Ovary (tissue), 9 donors: Measurements from ENCODE around the gene MAPK1. TPM values are rescaled to one million over a fixed set of nuclear protein-coding genes. Genes with fewer than 3 reads are reported as not detected.

ENCODE experiments used
- DNase-seq, 5 donors: peaks; one replicate each; pipeline ENCODE4 v3.0.0-alpha.2; 2019 to 2020
- H3K27ac ChIP-seq, 2 donors: fragments of 200-600 bp; one replicate each; pipeline versions ENCODE4 v1.5.1 to v1.8.0; 2019 to 2022
- H3K27me3 ChIP-seq: fragments of 200-600 bp; one replicate; pipeline ENCODE4 v1.8.0; 2022
- H3K36me3 ChIP-seq: fragments of 200-600 bp; sonication (generic); one replicate; pipeline ENCODE4 v1.5.1; 2019
- H3K4me1 ChIP-seq: one replicate; pipeline ENCODE4 v1.8.1; 2013; ENCODE audit warnings: mild to moderate bottlenecking, moderate library complexity; ENCODE audit not compliant: insufficient read depth
- H3K4me3 ChIP-seq: fragments of 200-600 bp; sonication (generic); one replicate; pipeline ENCODE4 v1.5.1; 2017
- H3K9me3 ChIP-seq, 2 donors: fragments of 200-600 bp in 1 of 2; sonication (generic) in 1 of 2; one replicate each; pipeline versions ENCODE4 v1.5.1 to v1.8.1; 2013 to 2019; ENCODE audit warnings: mild to moderate bottlenecking in 1 of 2, moderate library complexity in 1 of 2
- CTCF ChIP-seq, 3 donors: fragments of 450-650 bp in 2 of 3; fragments of 200-600 bp in 1 of 3; IDR thresholded peaks; one replicate each; pipeline versions ENCODE4 v1.5.1 to v1.8.0; 2016 to 2022; ENCODE audit warnings: antibody characterized with exemption in 3 of 3, mild to moderate bottlenecking in 1 of 3
- EP300 ChIP-seq: sonication (generic); formaldehyde crosslinking; IDR thresholded peaks from one replicate; pipeline ENCODE4 v1.6.1; 2017; ENCODE audit warnings: antibody characterized with exemption
- POLR2A ChIP-seq: fragments of 450-650 bp; IDR thresholded peaks from one replicate; pipeline ENCODE4 v1.6.1; 2017; ENCODE audit warnings: antibody characterized with exemption, mild to moderate bottlenecking, moderate library complexity
- WGBS, 3 donors: extraction: QIAGEN DNeasy Blood & Tissue Kit in 1 of 3; methylation state at CpG; one replicate each; pipeline versions ENCODE4 v1.1.5 to v1.1.7; 2013 to 2017; 5-methylcytosine and 5-hydroxymethylcytosine counted together
- intact Hi-C, 4 donors: fragments of 100-400 bp; cut with DNase I; formaldehyde crosslinking; loops; one replicate each; pipeline versions ENCODE4 v1.11.0 to v1.15.1; 2022 to 2023
- polyA plus RNA-seq, 2 donors: library from polyadenylated mRNA; stranded (reverse); fragments of 200-250 nt in 1 of 2; fragments of 350-450 nt in 1 of 2; fragmentation: Illumina TruSeq in 1 of 2; extraction: RNeasy Lipid Tissue Mini Kit (QIAGEN cat#74804) in 1 of 2; gene quantifications; one replicate each; pipeline ENCODE4 v1.2.3, GENCODE V29; 2013 to 2014
- total RNA-seq, 7 donors: library from RNA; depleted of rRNA in 2 of 7; stranded (reverse); fragments of >200 nt in 2 of 7; fragmentation: NEBNext Ultra II Directional in 3 of 7; extraction: Animal tissue kit (Norgen Biotek cat#: 25700) in 3 of 7; gene quantifications; one replicate each; pipeline versions ENCODE4 v1.1.0 to v1.2.4, GENCODE V29; 2016 to 2023
- donor health status: DM: no; HTN: no; CAD: no; lungs with moderate emphysema.
- donor health status: DM: no; HTN: no; CAD: no.
- donor health status: Bipolar disorder and iron deficiency.
- donor health status: DM: yes; HTN: yes; CAD: no.
- donor health status: DM: no; HTN: no; CAD: no.
- donor health status: DM: yes; HTN: yes; CAD: no.

The MAPK1 gene
- total and polyA plus RNA-seq, 9 donors = 12.3 to 125 (median 98.1) TPM

GRCh38 chr22:21741790-21742189 lies 125.7 kb downstream of the MAPK1 start:
- DNase-seq = no peak
- no peaks in the 10 kb centered on the region for H3K27me3 ChIP-seq
- intact Hi-C loops = no loop called here
- WGBS, 3 donors = 85 to 91% (median 90%) methylated on average over 6 of the region's 6 CpGs
- no peaks in the 10 kb centered on the region for H3K36me3 ChIP-seq
- no peak overlapping the region for H3K27ac ChIP-seq
- TF ChIP-seq POLR2A = no peak
- TF ChIP-seq CTCF (IDR thresholded peaks at IDR 0.05) = no peak
- TF ChIP-seq EP300 = no peak
- no peaks in the 10 kb centered on the region for H3K9me3 ChIP-seq
- H3K4me1 ChIP-seq = peaks cover 3% of the 10 kb centered on the region
- no peak overlapping the region for H3K4me3 ChIP-seq

GRCh38 chr22:21741059-21741458 lies 126.4 kb downstream of the MAPK1 start:
- TF ChIP-seq EP300 (no peak), POLR2A (no peak), CTCF (IDR thresholded peaks at IDR 0.05) (no peak)
- Histone ChIP-seq H3K36me3 (no peaks in the 10 kb centered on the region), H3K4me1 (peaks cover 7% of the 10 kb centered on the region), H3K4me3 (no peak overlapping the region), H3K27ac (no peak overlapping the region), H3K9me3 (no peaks in the 10 kb centered on the region), H3K27me3 (no peaks in the 10 kb centered on the region)
- no peak for DNase-seq
- WGBS, 3 donors = 89 to 93% (median 91%) methylated on average over 10 of the region's 10 CpGs
- intact Hi-C loops = no loop called here

- Histone ChIP-seq H3K4me1 (peaks cover 7% of the 10 kb centered on the region), H3K27me3 (no peaks in the 10 kb centered on the region), H3K27ac (no peak overlapping the region), H3K4me3 (no peak overlapping the region), H3K9me3 (no peaks in the 10 kb centered on the region), H3K36me3 (no peaks in the 10 kb centered on the region)
- DNase-seq = no peak
- no peak for TF ChIP-seq EP300
- no peak for TF ChIP-seq CTCF (IDR thresholded peaks at IDR 0.05)
- TF ChIP-seq POLR2A = no peak
- intact Hi-C loops = no loop called here
- WGBS, 3 donors = 88 to 97% (median 95%) methylated on average over 5 of the region's 5 CpGs
Measured at GRCh38 chr22:21739828-21740377, 127.5 kb downstream of the MAPK1 start.

GRCh38 chr22:21738966-21739365 lies 128.5 kb downstream of the MAPK1 start:
- TF ChIP-seq POLR2A = no peak
- H3K9me3 ChIP-seq = no peaks in the 10 kb centered on the region
- intact Hi-C loops = no loop called here
- 47 to 57% (median 57%) methylated on average over 7 of the region's 7 CpGs for WGBS, 3 donors
- H3K4me3 ChIP-seq = no peak overlapping the region
- no peaks in the 10 kb centered on the region for H3K27me3 ChIP-seq
- peaks cover 5% of the 10 kb centered on the region for H3K4me1 ChIP-seq
- no peaks in the 10 kb centered on the region for H3K36me3 ChIP-seq
- no peak for DNase-seq
- H3K27ac ChIP-seq = no peak overlapping the region

GRCh38 chr22:21738081-21738480 lies 129.4 kb downstream of the MAPK1 start:
- peaks cover 4% of the 10 kb centered on the region for H3K4me1 ChIP-seq
- no peak for TF ChIP-seq EP300
- no peak for TF ChIP-seq CTCF (IDR thresholded peaks at IDR 0.05)
- TF ChIP-seq POLR2A = no peak
- no peaks in the 10 kb centered on the region for H3K9me3 ChIP-seq
- 75 to 78% (median 76%) methylated on average over 8 of the region's 8 CpGs for WGBS, 3 donors
- no peaks in the 10 kb centered on the region for H3K27me3 ChIP-seq
- no peak overlapping the region for H3K27ac ChIP-seq
- DNase-seq = no peak
- H3K4me3 ChIP-seq = no peak overlapping the region
- intact Hi-C loops = no loop called here
- H3K36me3 ChIP-seq = no peaks in the 10 kb centered on the region
